GM19025 (cell line): ENCODE measurements around the gene INHBC.
A peak's percentile ranks its signal among the peaks of the same experiment; 100 is the strongest.

Experiments used
- ATAC-seq: cut with Tn5 transposase; IDR thresholded peaks from one replicate; pipeline ENCODE4 v1.9.1; 2021; ENCODE audit warnings: mild to moderate bottlenecking, low read depth, moderate library complexity; ENCODE audit not compliant: unreplicated experiment

Gene INHBC

GRCh38 chr12:57465747-57466505, 31.3 kb downstream of the INHBC start:
- ATAC-seq = no peak

- ATAC-seq = no peak
Measured at GRCh38 chr12:57467212-57467874, 32.8 kb downstream of the INHBC start.

GRCh38 chr12:57467915-57468314, 33.3 kb downstream of the INHBC start:
- no peak for ATAC-seq

GRCh38 chr12:57469296-57470164, 34.9 kb downstream of the INHBC start:
- ATAC-seq = no peak

- no peak for ATAC-seq
Measured at GRCh38 chr12:57470286-57470969, 35.8 kb downstream of the INHBC start.

GRCh38 chr12:57470970-57471656, 36.5 kb downstream of the INHBC start:
- no peak for ATAC-seq

- no peak for ATAC-seq
Measured at GRCh38 chr12:57471661-57472060, 37.1 kb downstream of the INHBC start.

GRCh38 chr12:57472391-57472790, 37.8 kb downstream of the INHBC start:
- ATAC-seq = no peak

- ATAC-seq = no peak
Measured at GRCh38 chr12:57473392-57473791, 38.8 kb downstream of the INHBC start.

- ATAC-seq = no peak
Measured at GRCh38 chr12:57473886-57474285, 39.3 kb downstream of the INHBC start.

- no peak for ATAC-seq
Measured at GRCh38 chr12:57474430-57474829, 39.8 kb downstream of the INHBC start.

GRCh38 chr12:57474862-57475261, 40.3 kb downstream of the INHBC start:
- ATAC-seq = no peak

- no peak for ATAC-seq
Measured at GRCh38 chr12:57475271-57476161, 40.9 kb downstream of the INHBC start.

- no peak for ATAC-seq
Measured at GRCh38 chr12:57476162-57476992, 41.8 kb downstream of the INHBC start.

GRCh38 chr12:57476993-57477709, 42.6 kb downstream of the INHBC start:
- ATAC-seq = no peak

GRCh38 chr12:57477710-57478681, 43.4 kb downstream of the INHBC start:
- ATAC-seq = peak; percentile 47

GRCh38 chr12:57479043-57479375, 44.4 kb downstream of the INHBC start:
- no peak for ATAC-seq
